IPS-20b (cell line): Measurements from ENCODE around the gene PREP.
"Not testable (repeated sequence)": the region's sequence is repeated elsewhere in the genome, so short reads cannot be mapped to it uniquely, and the experiment has no call there.

Source experiments
- H3K27ac ChIP-seq: one replicate; pipeline ENCODE4 v1.5.1; 2013; ENCODE audit warnings: low read length
- H3K27me3 ChIP-seq: 2 replicates; pipeline ENCODE4 v1.6.1; 2013; ENCODE audit warnings: mild to moderate bottlenecking, low read length, inconsistent platforms; ENCODE audit not compliant: insufficient read depth
- H3K36me3 ChIP-seq: 2 replicates; pipeline ENCODE4 v1.6.1; 2013; ENCODE audit warnings: low read depth, mild to moderate bottlenecking, inconsistent platforms, low read length, moderate library complexity; ENCODE audit not compliant: insufficient read depth
- H3K4me1 ChIP-seq: 2 replicates; pipeline ENCODE4 v1.6.1; 2013; ENCODE audit warnings: mild to moderate bottlenecking, control low read depth, inconsistent platforms, low read length, moderate library complexity; ENCODE audit not compliant: insufficient read depth
- H3K4me3 ChIP-seq: 2 replicates; pipeline ENCODE4 v1.5.1; 2013; ENCODE audit warnings: mild to moderate bottlenecking, low read length, inconsistent platforms
- H3K9ac ChIP-seq: 2 replicates; pipeline ENCODE4 v1.6.1; 2013; ENCODE audit warnings: low read depth, mild to moderate bottlenecking, inconsistent platforms, low read length, moderate library complexity
- H3K9me3 ChIP-seq: 2 replicates; pipeline ENCODE4 v1.6.1; 2013; ENCODE audit warnings: mild to moderate bottlenecking, low read depth, low read length, inconsistent platforms; ENCODE audit not compliant: insufficient read depth

PREP gene

DNA sequence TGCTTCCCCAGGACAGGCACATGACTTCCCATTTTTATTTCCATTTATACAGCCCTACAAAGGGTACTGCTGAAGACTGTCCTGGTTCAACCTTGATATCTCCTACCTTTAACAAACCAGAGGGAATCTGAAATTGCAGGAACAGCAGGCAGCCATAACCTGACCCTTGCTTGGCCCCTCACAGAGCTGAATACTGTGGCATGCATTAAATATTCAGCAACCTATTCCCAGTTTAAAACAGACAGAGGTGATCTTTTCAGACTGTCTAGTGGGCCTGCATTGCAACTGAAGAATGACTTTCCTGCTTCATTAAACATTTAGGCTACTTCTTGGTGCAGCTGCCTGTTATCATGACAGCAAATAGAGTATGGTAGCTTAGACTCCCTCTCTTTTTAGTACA lies 146.3 kb downstream of the PREP start:
- Histone ChIP-seq H3K27ac (no peak overlapping the region), H3K27me3 (no peaks in the 10 kb centered on the region), H3K36me3 (no peaks in the 10 kb centered on the region), H3K9ac (no peak overlapping the region), H3K9me3 (no peaks in the 10 kb centered on the region), H3K4me3 (no peak overlapping the region), H3K4me1 (peaks cover 10% of the 10 kb centered on the region; the same call in 1 of the 2 replicates)

DNA sequence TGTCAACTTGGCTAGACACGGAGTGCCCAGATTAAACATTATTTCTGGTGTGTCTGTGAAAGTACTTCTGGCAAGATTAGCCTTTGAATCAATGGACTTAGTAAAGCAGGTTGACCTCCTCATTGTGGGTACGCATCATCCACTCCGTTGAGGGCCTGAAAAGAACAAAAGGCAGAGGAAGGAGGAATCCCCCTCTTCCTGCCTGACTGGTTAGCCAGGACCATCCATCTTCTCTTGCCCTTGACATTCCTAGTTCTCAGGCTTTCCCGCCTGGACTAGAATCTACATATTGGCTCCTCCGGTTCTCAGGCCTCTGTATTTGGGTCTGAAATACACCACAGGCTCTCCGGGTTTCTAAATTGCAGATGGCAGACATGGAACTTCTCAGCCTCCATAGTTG lies 149.1 kb downstream of the PREP start:
- no peaks in the 10 kb centered on the region for H3K36me3 ChIP-seq
- H3K4me1 ChIP-seq, result peaks cover 3% of the 10 kb centered on the region; the same call in 1 of the 2 replicates
- no peak overlapping the region for H3K4me3 ChIP-seq
- no peak overlapping the region for H3K27ac ChIP-seq
- no peaks in the 10 kb centered on the region for H3K27me3 ChIP-seq
- H3K9ac ChIP-seq, result no peak overlapping the region
- no peaks in the 10 kb centered on the region for H3K9me3 ChIP-seq

DNA sequence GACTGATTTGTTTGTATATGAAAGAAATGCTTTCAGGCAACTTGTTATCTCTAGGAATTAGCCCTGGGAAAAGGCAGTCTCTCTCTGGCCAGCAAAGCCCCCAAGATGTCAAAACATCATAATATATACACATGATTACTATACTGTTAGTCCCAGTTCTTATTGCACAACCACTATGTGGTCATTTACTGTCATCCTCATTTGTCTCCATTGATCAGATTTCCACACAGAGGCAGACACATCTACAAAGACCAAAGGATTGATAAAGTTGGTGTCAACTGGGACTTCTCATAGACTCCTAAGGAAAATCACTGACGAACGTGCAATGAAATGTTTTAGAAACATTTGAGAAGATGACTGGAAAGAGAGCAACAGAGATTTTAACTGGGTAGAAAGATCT lies 151.2 kb downstream of the PREP start:
- Histone ChIP-seq H3K9me3 (no peaks in the 10 kb centered on the region), H3K4me1 (no peaks in the 10 kb centered on the region; the same call in 1 of the 2 replicates), H3K27me3 (no peaks in the 10 kb centered on the region), H3K9ac (no peak overlapping the region), H3K36me3 (no peaks in the 10 kb centered on the region), H3K27ac (no peak overlapping the region), H3K4me3 (no peak overlapping the region)

DNA sequence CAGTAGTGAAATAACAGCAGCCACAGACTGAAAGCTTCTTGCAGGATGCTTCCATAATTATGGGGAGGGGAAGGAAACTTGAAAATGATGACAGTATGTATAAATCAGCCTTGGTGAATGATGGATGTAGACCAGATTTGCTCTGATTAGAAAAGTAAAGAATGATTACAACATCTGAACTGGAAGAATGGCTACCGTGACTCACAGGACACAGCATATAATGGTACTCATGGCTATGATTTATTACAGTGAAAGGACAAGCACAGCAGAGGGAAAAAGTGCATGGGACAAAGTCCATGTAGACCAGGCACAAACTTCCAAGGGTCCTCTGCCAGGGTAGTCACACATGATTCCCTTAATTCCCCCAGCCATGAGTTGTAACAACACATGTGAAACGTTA lies 152.3 kb downstream of the PREP start:
- no peaks in the 10 kb centered on the region for H3K4me1 ChIP-seq
- no peaks in the 10 kb centered on the region for H3K27me3 ChIP-seq
- H3K27ac ChIP-seq, result no peak overlapping the region
- H3K4me3 ChIP-seq, result no peak overlapping the region
- H3K9me3 ChIP-seq, result no peaks in the 10 kb centered on the region
- H3K36me3 ChIP-seq, result no peaks in the 10 kb centered on the region
- H3K9ac ChIP-seq, result no peak overlapping the region

DNA sequence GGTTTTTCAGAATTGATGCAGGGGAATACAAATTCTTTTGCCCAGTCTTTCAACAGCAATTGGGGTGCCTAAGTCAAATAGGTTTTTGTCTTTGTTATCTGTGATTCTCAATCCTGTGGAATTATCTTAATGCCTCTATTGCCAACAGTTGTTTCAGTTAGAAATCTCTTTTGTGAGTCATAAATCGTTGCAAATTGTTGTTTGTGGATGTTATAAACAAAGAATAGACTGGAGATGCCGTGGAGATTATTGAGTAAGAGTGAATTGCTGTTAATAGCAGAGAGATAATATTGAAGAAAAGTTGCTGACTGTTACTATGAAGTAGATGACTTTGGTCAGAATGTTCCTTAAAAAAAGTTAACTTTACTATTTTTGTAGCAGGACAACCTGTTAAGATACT lies 159.4 kb downstream of the PREP start:
- peaks cover 5% of the 10 kb centered on the region for H3K9me3 ChIP-seq
- no peaks in the 10 kb centered on the region for H3K36me3 ChIP-seq
- no peak overlapping the region for H3K9ac ChIP-seq
- H3K4me1 ChIP-seq, result no peaks in the 10 kb centered on the region
- H3K27me3 ChIP-seq, result no peaks in the 10 kb centered on the region
- no peak overlapping the region for H3K27ac ChIP-seq
- H3K4me3 ChIP-seq, result no peak overlapping the region

DNA sequence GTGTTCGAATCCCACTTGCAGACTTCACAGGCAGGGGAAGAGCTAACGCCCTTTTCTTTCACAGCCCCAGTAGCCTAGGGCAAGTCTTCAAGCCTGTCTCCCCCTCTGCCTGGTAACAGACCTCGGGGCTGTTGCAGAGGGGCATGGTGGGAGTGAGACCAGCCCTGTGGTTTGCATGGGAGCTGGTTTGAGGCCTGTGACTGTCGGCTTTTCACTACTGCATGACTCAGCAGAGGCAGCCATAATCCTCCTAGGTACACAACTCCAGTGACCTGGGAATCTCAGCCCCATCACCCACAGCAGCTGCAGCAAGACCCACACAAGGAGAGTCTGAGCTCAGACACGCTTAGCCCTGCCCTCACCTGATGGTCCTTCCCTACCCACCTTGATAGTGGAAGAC lies 167.7 kb downstream of the PREP start:
- H3K9me3 ChIP-seq, result 0 out of 2 replicates have a peak, but pooled peaks cover 5% of the 10 kb centered on the region
- H3K4me3 ChIP-seq, result no peak overlapping the region
- H3K36me3 ChIP-seq, result no peaks in the 10 kb centered on the region
- H3K27ac ChIP-seq, result no peak overlapping the region
- no peaks in the 10 kb centered on the region for H3K27me3 ChIP-seq
- H3K4me1 ChIP-seq, result no peaks in the 10 kb centered on the region
- H3K9ac ChIP-seq, result no peak overlapping the region

DNA sequence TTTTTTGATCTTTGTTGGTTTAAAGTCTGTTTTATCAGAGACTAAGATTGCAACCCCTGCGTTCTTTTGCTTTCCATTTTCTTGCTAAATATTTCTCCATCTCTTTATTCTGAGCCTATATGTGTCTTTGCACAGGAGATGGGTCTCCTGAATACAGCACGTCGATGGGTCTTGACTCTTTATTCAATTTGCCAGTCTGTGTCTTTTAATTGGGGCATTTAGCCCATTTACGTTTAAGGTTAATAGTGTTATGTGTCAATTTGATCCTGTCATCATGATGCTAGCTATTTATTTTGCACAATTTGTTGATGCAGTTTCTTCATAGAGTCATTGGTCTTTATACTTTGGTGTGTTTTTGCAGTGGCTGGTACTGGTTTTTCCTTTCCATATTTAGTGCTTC lies 171.1 kb downstream of the PREP start:
- not testable (repeated sequence) for H3K27ac ChIP-seq, H3K36me3 ChIP-seq, H3K4me3 ChIP-seq, H3K9ac ChIP-seq, H3K4me1 ChIP-seq, H3K27me3 ChIP-seq, H3K9me3 ChIP-seq
